Melanocyte of skin (primary cell): ENCODE data around the gene KAT5. TPM values are rescaled to one million over a fixed set of nuclear protein-coding genes. Genes with fewer than 3 reads are reported as not detected.

Experiments
- small RNA-seq, 2 donors: library from RNA; depleted of rRNA; stranded (forward); fragments of <200 nt; gene quantifications; one replicate each; pipeline ENCODE3, GENCODE V24; 2012
- total RNA-seq, 2 donors: library from RNA; depleted of rRNA; stranded (reverse); fragments of >200 nt; gene quantifications; 2 replicates each; pipeline ENCODE4 v1.2.3, GENCODE V29; 2012

Gene KAT5
- 10 to 100 TPM; 58.3 to 58.5 TPM for total RNA-seq

GRCh38 chr11:65711785-65712632 is at the start of gene KAT5:
Gene KAT5 (plus strand): TSS chr11:65712252. CDS start chr11:65712268, 16 bp downstream.

DNA sequence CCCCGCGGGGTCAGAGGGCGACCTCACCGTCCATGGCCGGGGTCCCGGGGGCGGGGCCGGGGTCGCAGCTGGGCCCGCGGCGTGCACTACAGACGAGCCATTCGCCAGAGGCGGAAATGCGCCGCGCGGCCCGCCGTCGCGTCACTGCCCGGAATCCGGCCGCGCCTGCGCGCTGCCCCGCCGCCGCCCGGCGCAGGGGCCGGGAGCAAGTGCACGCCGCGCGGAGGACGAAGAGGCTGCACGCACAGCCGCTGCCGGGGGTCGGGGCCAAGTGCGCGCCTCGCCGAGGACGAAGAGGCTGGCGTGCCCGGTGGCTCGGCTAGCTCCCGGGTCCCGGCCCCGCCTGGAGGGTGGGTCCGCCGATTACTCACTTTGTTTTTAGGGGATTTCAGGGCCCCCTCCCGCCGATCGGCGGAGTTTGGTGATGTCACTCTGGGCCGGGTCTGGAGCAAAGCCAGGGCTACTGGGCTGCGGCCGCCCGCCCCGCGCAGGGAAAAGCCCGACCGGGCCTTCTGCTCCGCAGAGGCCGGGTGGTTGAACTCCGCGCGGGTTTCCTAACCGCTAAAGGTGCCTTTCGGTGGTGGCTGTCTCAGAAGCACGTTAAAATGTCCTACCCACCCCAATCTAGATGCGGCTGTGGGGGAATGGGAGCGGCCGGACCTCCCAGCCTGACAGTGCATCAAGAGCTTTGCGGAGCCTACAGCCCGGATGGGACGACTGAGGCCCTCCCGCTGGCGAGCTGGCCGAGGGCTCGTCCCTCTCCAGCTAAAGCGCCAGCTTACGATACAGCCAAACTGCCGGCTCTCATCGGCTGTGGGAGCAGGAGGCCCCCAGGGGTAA is 49.0 kb upstream of the KAT5 start, which contains the start of gene RELA:
Gene RELA, minus strand, starts transcription at position 118 of the 840 bp plus-strand sequence. Its CDS starts 84 bp downstream, at position 34.

DNA sequence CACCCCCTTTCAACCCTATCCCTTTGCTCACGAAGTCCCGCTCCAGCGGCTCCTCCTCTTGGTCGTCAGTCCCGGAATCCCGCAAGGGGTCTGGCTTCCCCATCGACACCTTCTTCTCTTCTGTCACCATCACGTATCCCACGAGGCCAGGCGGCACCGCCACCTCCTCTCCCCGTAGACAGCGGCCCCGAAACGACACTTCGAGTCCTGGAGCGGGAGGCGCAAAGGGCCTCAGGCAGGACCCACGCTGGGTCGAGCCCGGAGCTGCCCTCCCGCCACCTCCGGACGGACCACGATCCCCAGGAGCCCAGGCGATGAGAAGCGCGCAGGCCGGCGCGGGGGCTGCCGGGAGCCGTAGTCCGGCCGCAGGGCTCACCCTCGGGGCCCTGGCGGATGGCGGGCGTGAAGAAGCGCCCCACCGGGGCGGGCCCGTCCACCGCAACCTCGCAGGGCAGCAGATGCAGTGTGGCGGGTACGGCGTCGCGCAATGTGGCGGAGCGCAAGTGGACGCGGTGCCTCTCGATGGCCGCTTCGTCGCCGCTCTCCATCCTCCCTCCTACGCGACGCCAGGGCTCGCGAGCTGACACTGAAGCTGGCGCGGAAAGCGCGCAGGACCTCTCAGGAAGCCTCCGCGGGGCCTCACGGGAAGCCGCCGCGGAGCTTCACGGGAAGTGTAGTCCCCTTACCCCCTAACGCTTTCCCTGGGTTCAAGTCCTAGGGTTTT is 8.3 kb downstream of the KAT5 start, which contains the start of gene RNASEH2C:
Gene RNASEH2C, minus strand, starts transcription at position 588 of the 724 bp plus-strand sequence. Its CDS starts 40 bp downstream, at position 548.

Small RNAs within 50 kb of the gene (small RNA-seq; reads per million reads assigned to genes)
- 0 reads per million in 2 donors for gene RN7SL309P

Other genes starting within 250 kb of the KAT5 start
- gene MALAT1, start 213.2 kb upstream of the KAT5 start, total RNA-seq = 1,000 to 10,000 TPM; 3,281 to 4,065 TPM
- 10 to 100 TPM; 75.0 to 90.9 TPM for gene SCYL1, start 187.2 kb upstream of the KAT5 start, total RNA-seq
- gene LTBP3, start 153.9 kb upstream of the KAT5 start, total RNA-seq = 10 to 100 TPM in 1 of 2 donors, 1 to 10 TPM in 1; 9.3 to 14.3 TPM
- gene ZNRD2, start 141.8 kb upstream of the KAT5 start, total RNA-seq = 10 to 100 TPM; 40.3 to 75.3 TPM
- gene FAM89B, start 139.7 kb upstream of the KAT5 start, total RNA-seq = 10 to 100 TPM; 15.0 to 15.5 TPM
- gene EHBP1L1, start 136.2 kb upstream of the KAT5 start, total RNA-seq = 10 to 100 TPM; 18.0 to 49.2 TPM
- gene KCNK7, start 116.5 kb upstream of the KAT5 start, total RNA-seq = under 1 TPM; 0.33 to 0.34 TPM
- gene MAP3K11, start 98.0 kb upstream of the KAT5 start, total RNA-seq = 100 to 1,000 TPM; 115 to 242 TPM
- 10 to 100 TPM; 30.3 to 34.3 TPM for gene PCNX3, start 96.5 kb upstream of the KAT5 start, total RNA-seq
- 10 to 100 TPM; 28.0 to 31.7 TPM for gene SIPA1, start 74.2 kb upstream of the KAT5 start, total RNA-seq
- 10 to 100 TPM; 27.3 to 35.8 TPM for gene RELA, start 49.3 kb upstream of the KAT5 start, total RNA-seq
- 10 to 100 TPM; 51.0 to 78.1 TPM for gene RNASEH2C, start 8.5 kb downstream of the KAT5 start, total RNA-seq
- 10 to 100 TPM; 40.6 to 74.3 TPM for gene AP5B1, start 68.7 kb downstream of the KAT5 start, total RNA-seq
- not detected for gene OVOL1, start 74.8 kb downstream of the KAT5 start, total RNA-seq
- 1 to 10 TPM in 1 of 2 donors, under 1 TPM in 1; 0.69 to 2.3 TPM for gene SNX32, start 121.7 kb downstream of the KAT5 start, total RNA-seq
- 1,000 to 10,000 TPM; 1,026 to 1,378 TPM for gene CFL1, start 145.9 kb downstream of the KAT5 start, total RNA-seq
- 10 to 100 TPM; 37.9 to 51.0 TPM for gene MUS81, start 148.2 kb downstream of the KAT5 start, total RNA-seq
- gene EFEMP2, start 160.5 kb downstream of the KAT5 start, total RNA-seq = 1 to 10 TPM; 4.3 to 6.5 TPM
- not detected for gene CTSW, start 167.6 kb downstream of the KAT5 start, total RNA-seq
- gene FIBP, start 176.2 kb downstream of the KAT5 start, total RNA-seq = 100 to 1,000 TPM; 126 to 165 TPM
- 10 to 100 TPM; 24.8 to 28.6 TPM for gene CCDC85B, start 178.4 kb downstream of the KAT5 start, total RNA-seq
- gene FOSL1, start 188.1 kb downstream of the KAT5 start, total RNA-seq = 10 to 100 TPM in 1 of 2 donors, 1 to 10 TPM in 1; 1.4 to 39.6 TPM
- 10 to 100 TPM; 13.8 to 14.3 TPM for gene C11orf68, start 206.8 kb downstream of the KAT5 start, total RNA-seq
- 100 to 1,000 TPM in 1 of 2 donors, 10 to 100 TPM in 1; 51.3 to 109 TPM for gene DRAP1, start 207.2 kb downstream of the KAT5 start, total RNA-seq
- not detected for gene TSGA10IP, start 233.2 kb downstream of the KAT5 start, total RNA-seq
- gene SART1, start 249.5 kb downstream of the KAT5 start, total RNA-seq = 10 to 100 TPM; 27.9 to 30.3 TPM